OCI-LY1 (cell line): ENCODE results near the gene PARD3.

Experiments
- H2AFZ ChIP-seq: fragments of 200-600 bp; sonication (generic), shearing (Covaris generic); 2 replicates; pipeline ENCODE4 v1.6.0; 2014; ENCODE audit warnings: antibody characterized with exemption, mild to moderate bottlenecking, low read length
- H3F3A ChIP-seq: fragments of 200-600 bp; sonication (generic), shearing (Covaris generic); 2 replicates; pipeline ENCODE4 v1.6.0; 2014; ENCODE audit warnings: mild to moderate bottlenecking, antibody characterized with exemption, low read length, moderate library complexity; ENCODE audit not compliant: insufficient read depth
- H3K27ac ChIP-seq: fragments of 200-600 bp; sonication (generic); 2 replicates; pipeline ENCODE4 v1.5.1; 2014; ENCODE audit warnings: low read length, mixed run types, mild to moderate bottlenecking, low read depth; ENCODE audit not compliant: poor library complexity, severe bottlenecking
- H3K27me3 ChIP-seq: fragments of 200-600 bp; sonication (generic); 2 replicates; pipeline ENCODE4 v1.6.0; 2014; ENCODE audit warnings: antibody characterized with exemption, mild to moderate bottlenecking, low read length, moderate library complexity; ENCODE audit not compliant: insufficient read depth
- H3K36me3 ChIP-seq: fragments of 200-600 bp; sonication (generic); 2 replicates; pipeline ENCODE4 v1.6.1; 2014; ENCODE audit warnings: mild to moderate bottlenecking, antibody characterized with exemption, low read length, moderate library complexity, mixed read lengths; ENCODE audit not compliant: insufficient read depth
- H3K4me1 ChIP-seq: fragments of 200-600 bp; sonication (generic); 2 replicates; pipeline ENCODE4 v1.5.1; 2014; ENCODE audit warnings: mild to moderate bottlenecking, low read length, moderate library complexity; ENCODE audit not compliant: insufficient read depth, severe bottlenecking
- H3K4me2 ChIP-seq: fragments of 200-600 bp; sonication (generic), shearing (Covaris generic); 2 replicates; pipeline ENCODE4 v1.6.1; 2014; ENCODE audit warnings: low read length
- H3K4me3 ChIP-seq: fragments of 200-600 bp; sonication (generic); 2 replicates; pipeline ENCODE4 v1.5.1; 2014; ENCODE audit warnings: low read length, low read depth, mild to moderate bottlenecking, mixed read lengths; ENCODE audit not compliant: poor library complexity, severe bottlenecking
- H3K79me2 ChIP-seq: fragments of 200-600 bp; shearing (Covaris generic); 2 replicates; pipeline ENCODE4 v1.6.1; 2016; ENCODE audit warnings: mixed run types, low read length, mixed read lengths; ENCODE audit not compliant: insufficient read depth
- H3K9ac ChIP-seq: fragments of 200-600 bp; sonication (generic), shearing (Covaris generic); 2 replicates; pipeline ENCODE4 v1.6.1; 2014; ENCODE audit warnings: mild to moderate bottlenecking, low read length, mixed read lengths
- H3K9me2 ChIP-seq: fragments of 200-600 bp; sonication (generic), shearing (Covaris generic); 2 replicates; pipeline ENCODE4 v1.6.1; 2014; ENCODE audit warnings: low read depth, mild to moderate bottlenecking, low read length, mixed read lengths
- H3K9me3 ChIP-seq: fragments of 200-600 bp; shearing (Covaris generic); 2 replicates; pipeline ENCODE4 v1.6.1; 2014; ENCODE audit warnings: low read length, mixed read lengths
- H4K20me1 ChIP-seq: fragments of 200-600 bp; sonication (generic), shearing (Covaris generic); 2 replicates; pipeline ENCODE4 v1.6.0; 2016; ENCODE audit warnings: mild to moderate bottlenecking, low read length; ENCODE audit not compliant: insufficient read depth
- EZH2 ChIP-seq: fragments of 200-600 bp; sonication (generic), shearing (Covaris generic); IDR thresholded peaks from 2 replicates; pipeline ENCODE4 v1.8.0; 2017; ENCODE audit warnings: borderline replicate concordance, mixed run types, mild to moderate bottlenecking, antibody characterized with exemption, low read length, moderate library complexity, mixed read lengths
- TF ChIP-seq, protein P1 (sequence below): fragments of 200-600 bp; sonication (generic), shearing (Covaris generic); IDR thresholded peaks from 2 replicates; pipeline ENCODE4 v1.5.1; 2017; ENCODE audit warnings: mild to moderate bottlenecking, antibody characterized with exemption, low read length, moderate library complexity, mixed read lengths

PARD3 gene

GRCh38 chr10:34791228-34791627 lies 23.9 kb downstream of the PARD3 start:
- Histone ChIP-seq H3K4me1 (no peaks in the 10 kb centered on the region), H3K9ac (no peak overlapping the region)
- TF ChIP-seq EZH2 = no peak
- TF ChIP-seq, protein P1, sequence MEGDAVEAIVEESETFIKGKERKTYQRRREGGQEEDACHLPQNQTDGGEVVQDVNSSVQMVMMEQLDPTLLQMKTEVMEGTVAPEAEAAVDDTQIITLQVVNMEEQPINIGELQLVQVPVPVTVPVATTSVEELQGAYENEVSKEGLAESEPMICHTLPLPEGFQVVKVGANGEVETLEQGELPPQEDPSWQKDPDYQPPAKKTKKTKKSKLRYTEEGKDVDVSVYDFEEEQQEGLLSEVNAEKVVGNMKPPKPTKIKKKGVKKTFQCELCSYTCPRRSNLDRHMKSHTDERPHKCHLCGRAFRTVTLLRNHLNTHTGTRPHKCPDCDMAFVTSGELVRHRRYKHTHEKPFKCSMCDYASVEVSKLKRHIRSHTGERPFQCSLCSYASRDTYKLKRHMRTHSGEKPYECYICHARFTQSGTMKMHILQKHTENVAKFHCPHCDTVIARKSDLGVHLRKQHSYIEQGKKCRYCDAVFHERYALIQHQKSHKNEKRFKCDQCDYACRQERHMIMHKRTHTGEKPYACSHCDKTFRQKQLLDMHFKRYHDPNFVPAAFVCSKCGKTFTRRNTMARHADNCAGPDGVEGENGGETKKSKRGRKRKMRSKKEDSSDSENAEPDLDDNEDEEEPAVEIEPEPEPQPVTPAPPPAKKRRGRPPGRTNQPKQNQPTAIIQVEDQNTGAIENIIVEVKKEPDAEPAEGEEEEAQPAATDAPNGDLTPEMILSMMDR = no peak

DNA sequence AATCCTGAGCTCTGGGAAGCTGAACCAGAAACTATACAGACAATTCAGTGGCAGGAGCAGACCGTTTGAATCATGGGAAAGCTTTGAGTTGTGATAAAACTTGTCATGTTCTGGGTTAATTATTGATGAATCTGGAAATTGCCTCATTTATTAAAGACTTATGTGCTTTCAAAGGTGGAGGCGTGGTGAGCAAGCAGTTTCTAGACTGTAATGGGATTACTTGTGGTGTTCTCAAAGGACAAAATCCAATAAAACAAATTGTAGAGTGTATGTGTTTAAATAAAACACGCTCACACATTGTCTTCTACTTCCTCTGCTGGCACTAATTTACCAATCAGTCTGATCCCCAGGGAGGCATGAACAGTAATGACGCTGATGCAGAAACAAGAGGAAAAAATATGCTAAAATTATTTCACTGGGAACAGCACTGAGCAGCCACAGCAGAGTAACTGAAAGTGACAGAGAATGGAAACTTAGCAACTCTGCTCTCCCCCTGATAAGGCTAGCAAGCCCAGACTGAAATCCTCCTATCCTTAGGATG lies 25.1 kb downstream of the PARD3 start:
- Histone ChIP-seq H3K9ac (no peak overlapping the region), H2AFZ (no peak overlapping the region), H3K27me3 (no peaks in the 10 kb centered on the region), H4K20me1 (no peaks in the 10 kb centered on the region), H3K27ac (no peak overlapping the region), H3K4me2 (no peak overlapping the region), H3K4me3 (no peak overlapping the region), H3K36me3 (no peaks in the 10 kb centered on the region), H3K79me2 (no peaks in the 10 kb centered on the region), H3K9me3 (no peaks in the 10 kb centered on the region), H3F3A (no peaks in the 10 kb centered on the region), H3K9me2 (no peaks in the 10 kb centered on the region), H3K4me1 (no peaks in the 10 kb centered on the region)
- TF ChIP-seq EZH2 = no peak
- TF ChIP-seq, protein P1 = no peak

More at GRCh38 chr10:34791228-34791627, 23.9 kb downstream of the PARD3 start:
- Histone ChIP-seq H3K27me3 (no peaks in the 10 kb centered on the region), H3K9me3 (no peaks in the 10 kb centered on the region), H4K20me1 (no peaks in the 10 kb centered on the region), H3K9me2 (no peaks in the 10 kb centered on the region), H3K27ac (no peak overlapping the region), H3K36me3 (no peaks in the 10 kb centered on the region), H3K4me3 (no peak overlapping the region), H3F3A (no peaks in the 10 kb centered on the region), H2AFZ (no peak overlapping the region), H3K4me2 (no peak overlapping the region), H3K79me2 (no peaks in the 10 kb centered on the region)

- Histone ChIP-seq H3F3A (no peaks in the 10 kb centered on the region), H3K9me2 (no peaks in the 10 kb centered on the region), H3K79me2 (no peaks in the 10 kb centered on the region), H2AFZ (no peak overlapping the region), H3K4me3 (no peak overlapping the region), H3K9me3 (no peaks in the 10 kb centered on the region), H3K4me2 (no peak overlapping the region), H3K27me3 (no peaks in the 10 kb centered on the region), H3K9ac (no peak overlapping the region), H3K36me3 (no peaks in the 10 kb centered on the region), H4K20me1 (no peaks in the 10 kb centered on the region), H3K4me1 (no peaks in the 10 kb centered on the region), H3K27ac (no peak overlapping the region)
- TF ChIP-seq EZH2 = no peak
- TF ChIP-seq, protein P1 = no peak
Observed at GRCh38 chr10:34786464-34786863, 28.6 kb downstream of the PARD3 start.
